Dermis blood vessel endothelial cell (primary cell): Measurements from ENCODE around the gene CLNS1A. TPM values are rescaled to one million over a fixed set of nuclear protein-coding genes. Genes with fewer than 3 reads are reported as not detected.

Experiments
- total RNA-seq: library from RNA; depleted of rRNA; stranded (reverse); fragments of >200 nt; gene quantifications from 2 replicates; pipeline ENCODE4 v1.2.3, GENCODE V29; 2014

CLNS1A gene
- total RNA-seq, 1 donor from 2014 or later: 128 TPM

Other genes starting within 250 kb of the CLNS1A start
- 0.19 and 0.51 TPM in 2 replicates for gene PAK1, start 163.7 kb downstream of the CLNS1A start, total RNA-seq
- 0.42 and 0.68 TPM in 2 replicates for gene AQP11, start 47.8 kb downstream of the CLNS1A start, total RNA-seq
- 43.2 and 46.6 TPM in 2 replicates for gene RSF1, start 182.9 kb upstream of the CLNS1A start, total RNA-seq
- gene AAMDC, start 183.3 kb upstream of the CLNS1A start, total RNA-seq: 35.6 and 36.7 TPM in 2 replicates